Activated CD4-positive, alpha-beta memory T cell treated with anti-CD3 and anti-CD28 coated beads for 36 hours (primary cell): ENCODE measurements around the gene BPIFB3. TPM values are rescaled to one million over a fixed set of nuclear protein-coding genes. Genes with fewer than 3 reads are reported as not detected.
"Not testable (repeated sequence)": the region's sequence is repeated elsewhere in the genome, so short reads cannot be mapped to it uniquely, and the experiment has no call there.

Experiments used
- CTCF ChIA-PET: fragments of 350-600 bp; sonication (Branson Sonifier 250); formaldehyde crosslinking; loops from one replicate; lab custom pipeline; 2021; ENCODE audit warnings: antibody characterized with exemption, inconsistent platforms; lab: Charles Lee
- POLR2A ChIA-PET: fragments of 350-600 bp; sonication (Branson Sonifier 250); formaldehyde crosslinking; loops from one replicate; lab custom pipeline; 2021; ENCODE audit warnings: antibody characterized with exemption; lab: Charles Lee
- DNase-seq: peaks from one replicate; pipeline ENCODE4 v3.0.0-alpha.2; 2020
- H3K27ac Mint-ChIP-seq: one replicate; pipeline ENCODE4 v1.8.0; 2021; ENCODE audit warnings: mixed read lengths
- H3K27me3 Mint-ChIP-seq: one replicate; pipeline ENCODE4 v1.8.0; 2021; ENCODE audit warnings: mixed read lengths
- H3K36me3 Mint-ChIP-seq: one replicate; pipeline ENCODE4 v1.8.0; 2021; ENCODE audit warnings: mixed read lengths
- H3K4me1 Mint-ChIP-seq: one replicate; pipeline ENCODE4 v1.8.0; 2021; ENCODE audit warnings: low read depth, mixed read lengths
- H3K4me3 Mint-ChIP-seq: one replicate; pipeline ENCODE4 v1.8.0; 2021; ENCODE audit warnings: mild to moderate bottlenecking, mixed read lengths
- H3K9me3 Mint-ChIP-seq: one replicate; pipeline ENCODE4 v1.8.0; 2021; ENCODE audit warnings: mixed read lengths
- intact Hi-C: fragments of 100-400 bp; cut with micrococcal nuclease; formaldehyde crosslinking; loops from one replicate; pipeline ENCODE4 v1.15.1; 2023
- total RNA-seq, 2 experiments: library from RNA; stranded (reverse); gene quantifications; one replicate each; pipeline ENCODE4 v1.2.3, GENCODE V29; 2021

Gene BPIFB3
- total RNA-seq, 2 experiments from 2014 or later: not detected

GRCh38 chr20:33106058-33106620 lies 52.4 kb downstream of the BPIFB3 start:
- H3K9me3 Mint-ChIP-seq, H3K4me3 Mint-ChIP-seq, H3K4me1 Mint-ChIP-seq, intact Hi-C loops, H3K36me3 Mint-ChIP-seq, POLR2A ChIA-PET, DNase-seq, H3K27me3 Mint-ChIP-seq, H3K27ac Mint-ChIP-seq: not testable (repeated sequence)
- CTCF ChIA-PET: interaction anchor here (1.3 kb wide), 1 partner anchor 10 kb away, joined by 4 read pairs; no protein-coding TSS in a partner anchor

DNA sequence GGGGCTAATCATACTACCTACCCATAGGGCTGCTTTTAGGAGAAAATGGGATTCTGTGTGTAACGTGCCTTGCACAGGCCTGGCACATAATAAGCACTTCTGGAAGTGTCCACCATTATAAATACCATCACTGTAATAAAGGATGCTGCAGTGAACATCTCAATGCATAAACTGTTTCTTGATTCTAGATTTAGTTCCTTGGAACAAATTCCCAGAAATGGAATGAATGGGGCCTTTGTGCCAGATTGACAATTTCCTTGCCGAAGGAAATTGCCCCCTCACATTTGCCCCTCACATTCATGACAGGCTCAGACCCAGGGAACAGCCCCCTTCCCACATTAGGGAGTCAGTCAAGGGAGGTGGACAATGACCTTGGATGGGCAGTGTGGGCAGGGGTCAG lies 55.0 kb downstream of the BPIFB3 start:
- H3K4me1 Mint-ChIP-seq: no peaks in the 10 kb centered on the region
- H3K9me3 Mint-ChIP-seq: no peaks in the 10 kb centered on the region
- ChIA-PET POLR2A (no interaction called here), CTCF (no interaction called here)
- H3K36me3 Mint-ChIP-seq: no peaks in the 10 kb centered on the region
- intact Hi-C loops: no loop called here
- no peak for DNase-seq
- no peak overlapping the region for H3K4me3 Mint-ChIP-seq
- H3K27me3 Mint-ChIP-seq: no peaks in the 10 kb centered on the region
- no peak overlapping the region for H3K27ac Mint-ChIP-seq

DNA sequence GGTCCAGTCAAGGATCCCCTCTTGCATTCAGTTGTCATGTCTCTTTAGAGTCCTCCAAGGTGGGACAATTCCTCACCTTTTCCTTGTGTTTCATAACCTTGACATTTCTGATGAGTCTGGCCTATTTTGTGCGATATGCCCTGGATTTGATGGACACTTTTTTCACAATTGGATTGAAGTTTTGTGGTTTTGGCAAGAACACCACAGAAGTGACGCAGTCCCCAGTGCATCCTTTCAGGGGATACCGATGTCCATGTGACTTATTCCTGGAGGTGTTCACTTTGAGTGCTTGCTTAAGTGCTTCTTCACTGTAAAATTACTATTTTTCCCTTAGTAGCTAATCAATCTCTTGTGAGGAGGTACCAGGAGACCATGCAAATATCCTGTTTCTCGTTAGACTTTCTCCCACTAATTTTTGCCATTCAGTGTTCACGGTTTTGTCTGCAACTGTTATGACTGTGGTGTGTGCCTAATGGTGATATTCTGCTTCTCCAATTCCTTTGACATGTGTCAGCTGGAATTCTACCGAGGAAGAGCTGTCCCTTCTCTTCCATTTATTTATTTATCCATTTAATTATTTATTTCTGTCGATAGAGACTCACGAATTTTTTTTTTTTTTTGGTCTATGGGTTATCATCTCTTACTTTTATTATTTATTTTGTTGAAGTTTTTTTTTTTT lies 56.6 kb downstream of the BPIFB3 start:
- ChIA-PET POLR2A (no interaction called here), CTCF (no interaction called here)
- no peaks in the 10 kb centered on the region for H3K27me3 Mint-ChIP-seq
- H3K36me3 Mint-ChIP-seq: no peaks in the 10 kb centered on the region
- intact Hi-C loops: no loop called here
- H3K4me1 Mint-ChIP-seq: no peaks in the 10 kb centered on the region
- H3K9me3 Mint-ChIP-seq: no peaks in the 10 kb centered on the region
- no peak for DNase-seq
- no peak overlapping the region for H3K27ac Mint-ChIP-seq
- H3K4me3 Mint-ChIP-seq: no peak overlapping the region

GRCh38 chr20:33111306-33111705 lies 57.6 kb downstream of the BPIFB3 start:
- H3K27ac Mint-ChIP-seq: no peak overlapping the region
- H3K9me3 Mint-ChIP-seq: no peaks in the 10 kb centered on the region
- H3K36me3 Mint-ChIP-seq: no peaks in the 10 kb centered on the region
- intact Hi-C loops: no loop called here
- no peaks in the 10 kb centered on the region for H3K4me1 Mint-ChIP-seq
- ChIA-PET POLR2A (no interaction called here), CTCF (no interaction called here)
- no peak overlapping the region for H3K4me3 Mint-ChIP-seq
- H3K27me3 Mint-ChIP-seq: no peaks in the 10 kb centered on the region
- no peak for DNase-seq

GRCh38 chr20:33112547-33113386 lies 59.1 kb downstream of the BPIFB3 start:
- Mint-ChIP-seq H3K27ac (no peak overlapping the region), H3K4me3 (no peak overlapping the region), H3K9me3 (no peaks in the 10 kb centered on the region), H3K4me1 (no peaks in the 10 kb centered on the region), H3K27me3 (no peaks in the 10 kb centered on the region), H3K36me3 (no peaks in the 10 kb centered on the region)
- ChIA-PET CTCF (no interaction called here), POLR2A (no interaction called here)
- intact Hi-C loops: no loop called here
- DNase-seq: no peak

GRCh38 chr20:33113387-33113908 lies 59.7 kb downstream of the BPIFB3 start:
- ChIA-PET POLR2A (no interaction called here), CTCF (no interaction called here)
- Mint-ChIP-seq H3K27ac (no peak overlapping the region), H3K4me1 (no peaks in the 10 kb centered on the region), H3K27me3 (no peaks in the 10 kb centered on the region), H3K4me3 (no peak overlapping the region), H3K9me3 (no peaks in the 10 kb centered on the region), H3K36me3 (no peaks in the 10 kb centered on the region)
- intact Hi-C loops: no loop called here
- DNase-seq: no peak

DNA sequence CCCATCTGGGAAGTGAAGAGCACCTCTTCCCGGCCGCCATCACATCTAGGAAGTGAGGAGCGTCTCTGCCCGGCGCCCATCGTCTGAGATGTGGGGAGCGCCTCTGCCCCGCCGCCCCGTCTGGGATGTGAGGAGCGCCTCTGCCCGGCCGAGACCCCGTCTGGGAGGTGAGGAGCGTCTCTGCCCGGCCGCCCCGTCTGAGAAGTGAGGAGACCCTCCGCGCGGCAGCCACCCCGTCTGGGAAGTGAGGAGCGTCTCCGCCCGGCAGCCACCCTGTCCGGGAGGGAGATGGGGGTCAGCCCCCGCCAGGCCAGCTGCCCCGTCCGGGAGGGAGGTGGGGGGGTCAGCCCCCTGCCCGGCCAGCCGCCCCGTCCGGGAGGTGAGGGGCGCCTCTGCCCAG lies 61.8 kb downstream of the BPIFB3 start:
- POLR2A ChIA-PET, CTCF ChIA-PET, H3K9me3 Mint-ChIP-seq, H3K4me3 Mint-ChIP-seq, intact Hi-C loops, DNase-seq, H3K27ac Mint-ChIP-seq, H3K4me1 Mint-ChIP-seq, H3K27me3 Mint-ChIP-seq, H3K36me3 Mint-ChIP-seq: not testable (repeated sequence)

DNA sequence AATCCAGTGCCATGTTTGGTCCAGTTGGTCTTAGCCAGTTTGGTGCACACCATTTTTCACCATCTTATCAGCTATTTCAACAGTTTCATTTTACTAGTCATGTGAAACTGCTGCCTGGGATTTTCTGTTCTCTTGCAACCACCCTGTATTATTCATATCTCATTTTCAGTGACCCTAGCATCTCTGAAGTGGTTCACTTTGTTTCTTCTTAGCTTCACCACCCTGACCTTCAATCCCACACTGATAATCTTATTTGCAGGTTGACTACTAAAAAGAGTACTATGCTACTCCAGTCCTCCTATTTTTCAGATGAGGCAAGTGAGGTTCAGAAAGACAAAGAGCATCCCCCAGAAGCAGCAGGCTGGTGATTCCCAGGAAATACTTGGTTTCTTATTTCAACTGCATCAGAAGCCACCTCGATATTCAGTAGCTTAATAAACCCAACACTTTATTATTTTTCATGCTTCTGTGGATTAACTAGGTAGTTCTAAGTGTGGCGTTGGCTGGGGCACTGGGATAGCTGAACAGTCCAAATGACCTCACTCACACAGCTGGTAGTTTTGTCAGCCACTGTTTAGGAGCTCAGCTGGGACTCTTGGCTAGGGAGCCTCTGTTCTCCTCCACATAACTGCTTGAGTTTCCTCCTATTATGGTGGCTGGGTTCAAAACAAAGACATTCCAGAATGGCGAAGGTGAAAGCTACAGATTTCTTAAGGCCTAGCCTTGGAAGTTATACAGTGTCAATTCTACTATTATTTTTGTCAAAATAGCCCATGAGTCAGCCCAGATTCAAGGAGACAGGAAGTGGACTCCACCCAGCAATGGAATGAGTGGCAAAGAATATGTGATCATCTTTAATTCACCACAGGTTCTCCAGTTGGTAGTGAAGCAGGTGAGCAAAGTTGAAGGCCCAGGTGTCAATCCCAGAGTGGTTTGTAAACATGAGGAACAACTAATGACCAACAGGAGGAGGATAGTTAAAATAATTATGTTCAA lies 66.3 kb downstream of the BPIFB3 start:
- Mint-ChIP-seq H3K36me3 (no peaks in the 10 kb centered on the region), H3K4me3 (no peak overlapping the region), H3K27ac (no peak overlapping the region), H3K27me3 (peaks cover 5% of the 10 kb centered on the region), H3K4me1 (peaks cover 11% of the 10 kb centered on the region), H3K9me3 (peaks cover 5% of the 10 kb centered on the region)
- no peak for DNase-seq
- CTCF ChIA-PET: no interaction called here
- POLR2A ChIA-PET: interaction anchor here (0.6 kb wide), 2 partner anchors 347 to 1126 kb away, joined by 3 read pairs; no protein-coding TSS in a partner anchor
- intact Hi-C loops: no loop called here

- H3K27ac Mint-ChIP-seq: no peak overlapping the region
- ChIA-PET POLR2A (no interaction called here), CTCF (no interaction called here)
- H3K27me3 Mint-ChIP-seq: peaks cover 12% of the 10 kb centered on the region
- no peak overlapping the region for H3K4me3 Mint-ChIP-seq
- no peaks in the 10 kb centered on the region for H3K36me3 Mint-ChIP-seq
- peaks cover 5% of the 10 kb centered on the region for H3K9me3 Mint-ChIP-seq
- DNase-seq: no peak
- intact Hi-C loops: no loop called here
- peaks cover 11% of the 10 kb centered on the region for H3K4me1 Mint-ChIP-seq
These were observed 67.2 kb downstream of the BPIFB3 start for GRCh38 chr20:33120934-33121333.

DNA sequence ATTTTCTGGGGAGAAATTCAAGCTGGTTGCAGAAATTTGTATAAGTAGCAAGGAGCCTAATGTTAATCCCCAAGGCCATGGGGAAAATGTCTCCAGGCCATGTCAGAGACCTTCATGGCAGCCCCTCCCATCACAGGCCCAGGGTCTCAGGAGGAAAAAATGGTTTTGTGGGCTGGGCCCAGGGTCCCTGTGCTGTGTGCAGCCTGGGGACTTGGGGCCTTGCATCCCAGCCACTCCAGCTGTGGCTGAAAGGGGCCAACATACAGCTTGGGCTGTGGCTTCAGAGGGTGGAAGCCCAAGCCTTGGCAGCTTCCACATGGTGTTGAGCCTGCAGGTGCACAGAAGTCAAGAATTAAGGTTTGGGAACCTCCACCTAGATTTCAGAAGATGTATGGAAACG lies 68.6 kb downstream of the BPIFB3 start:
- DNase-seq, H3K9me3 Mint-ChIP-seq, H3K27ac Mint-ChIP-seq, intact Hi-C loops, H3K4me3 Mint-ChIP-seq, H3K36me3 Mint-ChIP-seq, POLR2A ChIA-PET, CTCF ChIA-PET: not testable (repeated sequence)
- peaks cover 11% of the 10 kb centered on the region for H3K4me1 Mint-ChIP-seq
- H3K27me3 Mint-ChIP-seq: peaks cover 14% of the 10 kb centered on the region
